ENCODE measurements around the gene DDX49.

DNA sequence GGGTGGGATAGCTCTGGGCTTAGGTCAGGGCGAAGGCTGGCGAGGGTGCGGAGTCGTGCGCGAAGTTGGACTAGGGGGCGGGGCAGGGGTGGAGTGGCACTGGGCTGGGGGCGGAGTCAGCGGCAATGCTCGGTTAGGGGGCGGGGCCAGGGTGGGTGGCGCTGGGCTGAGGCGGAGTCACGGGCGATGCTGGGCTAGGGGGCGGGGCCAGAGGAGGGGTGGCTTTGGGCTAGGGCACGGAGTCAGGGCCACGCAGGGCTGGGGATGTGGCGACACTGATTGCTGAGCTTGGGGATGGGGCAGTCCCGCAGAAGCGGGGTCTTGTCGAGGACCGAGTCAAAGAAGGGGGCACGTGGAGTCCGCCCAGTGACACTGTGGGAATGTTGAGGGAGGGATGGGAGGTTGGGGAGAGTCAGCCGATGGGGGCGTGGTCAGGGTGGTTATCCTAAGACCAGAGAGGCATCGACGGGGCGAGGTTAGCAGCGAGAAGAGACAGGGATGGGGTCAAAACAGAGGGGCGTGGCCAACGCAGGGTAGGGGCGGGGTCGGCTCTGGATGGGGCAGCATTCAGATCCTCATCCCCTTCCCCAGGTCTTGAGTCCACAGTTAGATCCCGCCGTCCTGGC lies 12.8 kb downstream of the DDX49 start:
- TF ChIP-seq POLR2AphosphoS5 (IDR thresholded peaks at IDR 0.05) (peak in 2 of 3 donors; percentile 51 to 57), POLR2A (IDR thresholded peaks at IDR 0.05) (no peak)
- TF ChIP-seq, protein P1, sequence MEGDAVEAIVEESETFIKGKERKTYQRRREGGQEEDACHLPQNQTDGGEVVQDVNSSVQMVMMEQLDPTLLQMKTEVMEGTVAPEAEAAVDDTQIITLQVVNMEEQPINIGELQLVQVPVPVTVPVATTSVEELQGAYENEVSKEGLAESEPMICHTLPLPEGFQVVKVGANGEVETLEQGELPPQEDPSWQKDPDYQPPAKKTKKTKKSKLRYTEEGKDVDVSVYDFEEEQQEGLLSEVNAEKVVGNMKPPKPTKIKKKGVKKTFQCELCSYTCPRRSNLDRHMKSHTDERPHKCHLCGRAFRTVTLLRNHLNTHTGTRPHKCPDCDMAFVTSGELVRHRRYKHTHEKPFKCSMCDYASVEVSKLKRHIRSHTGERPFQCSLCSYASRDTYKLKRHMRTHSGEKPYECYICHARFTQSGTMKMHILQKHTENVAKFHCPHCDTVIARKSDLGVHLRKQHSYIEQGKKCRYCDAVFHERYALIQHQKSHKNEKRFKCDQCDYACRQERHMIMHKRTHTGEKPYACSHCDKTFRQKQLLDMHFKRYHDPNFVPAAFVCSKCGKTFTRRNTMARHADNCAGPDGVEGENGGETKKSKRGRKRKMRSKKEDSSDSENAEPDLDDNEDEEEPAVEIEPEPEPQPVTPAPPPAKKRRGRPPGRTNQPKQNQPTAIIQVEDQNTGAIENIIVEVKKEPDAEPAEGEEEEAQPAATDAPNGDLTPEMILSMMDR (IDR thresholded peaks at IDR 0.05 in 8 of 11, conservative IDR thresholded peaks at IDR 0.05 in 3 of 11) = no peak
